Kidney epithelial cell (primary cell): Measurements from ENCODE around the gene TSC22D3. TPM values are rescaled to one million over a fixed set of nuclear protein-coding genes. Genes with fewer than 3 reads are reported as not detected.
A peak's percentile ranks its signal among the peaks of the same experiment; 100 is the strongest.
"Not testable (repeated sequence)": the region's sequence is repeated elsewhere in the genome, so short reads cannot be mapped to it uniquely, and the experiment has no call there.

Experiments used
- DNase-seq: peaks from one replicate; pipeline ENCODE4 v3.0.0-alpha.2; 2010; ENCODE audit warnings: low read depth
- H3K27me3 ChIP-seq: 2 replicates; pipeline ENCODE4 v1.6.0; 2011; ENCODE audit warnings: low read length; ENCODE audit not compliant: control insufficient read depth, insufficient read depth
- H3K36me3 ChIP-seq: 2 replicates; pipeline ENCODE4 v1.5.1; 2011; ENCODE audit warnings: low read length; ENCODE audit not compliant: control insufficient read depth, insufficient read depth
- H3K4me3 ChIP-seq: 2 replicates; pipeline ENCODE4 v1.5.1; 2011; ENCODE audit warnings: low read depth, mild to moderate bottlenecking, control low read depth, low read length
- total RNA-seq: library from RNA; depleted of rRNA; stranded (reverse); fragments of >200 nt; gene quantifications from 2 replicates; pipeline ENCODE4 v1.2.3, GENCODE V29; 2015
- TF ChIP-seq, protein P1 (sequence below): IDR thresholded peaks from 2 replicates; pipeline ENCODE4 v1.5.1; 2011; ENCODE audit warnings: mild to moderate bottlenecking, moderate library complexity, low read length, control low read depth, inconsistent platforms; ENCODE audit not compliant: insufficient read depth, poor library complexity, severe bottlenecking

TSC22D3 gene
- total RNA-seq, 1 donor from 2014 or later, result 69.0 TPM

DNA sequence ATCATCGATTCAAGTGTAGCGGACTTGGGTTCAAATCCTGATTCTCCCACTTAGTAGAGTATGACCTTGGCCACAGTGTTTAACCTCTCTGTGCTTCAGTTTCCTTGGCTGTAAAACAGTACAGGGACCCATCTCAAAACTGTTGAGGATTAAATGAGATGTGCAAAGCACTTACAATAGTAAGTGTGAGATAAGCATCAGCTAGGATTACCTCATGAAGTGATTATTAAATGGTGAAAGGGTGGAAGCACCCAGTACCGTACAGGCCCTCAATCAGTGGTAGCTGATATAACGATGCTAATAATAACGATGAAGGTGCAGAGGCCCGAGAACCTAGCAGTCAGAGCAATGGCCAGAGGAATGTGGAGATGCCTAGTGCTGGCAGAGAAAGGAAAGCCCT is 102.2 kb downstream of the TSC22D3 start:
- no peaks in the 10 kb centered on the region for H3K27me3 ChIP-seq
- no peak for DNase-seq
- no peaks in the 10 kb centered on the region for H3K36me3 ChIP-seq
- TF ChIP-seq, protein P1, sequence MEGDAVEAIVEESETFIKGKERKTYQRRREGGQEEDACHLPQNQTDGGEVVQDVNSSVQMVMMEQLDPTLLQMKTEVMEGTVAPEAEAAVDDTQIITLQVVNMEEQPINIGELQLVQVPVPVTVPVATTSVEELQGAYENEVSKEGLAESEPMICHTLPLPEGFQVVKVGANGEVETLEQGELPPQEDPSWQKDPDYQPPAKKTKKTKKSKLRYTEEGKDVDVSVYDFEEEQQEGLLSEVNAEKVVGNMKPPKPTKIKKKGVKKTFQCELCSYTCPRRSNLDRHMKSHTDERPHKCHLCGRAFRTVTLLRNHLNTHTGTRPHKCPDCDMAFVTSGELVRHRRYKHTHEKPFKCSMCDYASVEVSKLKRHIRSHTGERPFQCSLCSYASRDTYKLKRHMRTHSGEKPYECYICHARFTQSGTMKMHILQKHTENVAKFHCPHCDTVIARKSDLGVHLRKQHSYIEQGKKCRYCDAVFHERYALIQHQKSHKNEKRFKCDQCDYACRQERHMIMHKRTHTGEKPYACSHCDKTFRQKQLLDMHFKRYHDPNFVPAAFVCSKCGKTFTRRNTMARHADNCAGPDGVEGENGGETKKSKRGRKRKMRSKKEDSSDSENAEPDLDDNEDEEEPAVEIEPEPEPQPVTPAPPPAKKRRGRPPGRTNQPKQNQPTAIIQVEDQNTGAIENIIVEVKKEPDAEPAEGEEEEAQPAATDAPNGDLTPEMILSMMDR, result no peak
- no peak overlapping the region for H3K4me3 ChIP-seq

- H3K27me3 ChIP-seq, result no peaks in the 10 kb centered on the region
- TF ChIP-seq, protein P1, result peak; percentile 61
- H3K36me3 ChIP-seq, result no peaks in the 10 kb centered on the region
- no peak for DNase-seq
- H3K4me3 ChIP-seq, result no peak overlapping the region
Measured at GRCh38 chrX:107672955-107673378, 102.6 kb downstream of the TSC22D3 start.

DNA sequence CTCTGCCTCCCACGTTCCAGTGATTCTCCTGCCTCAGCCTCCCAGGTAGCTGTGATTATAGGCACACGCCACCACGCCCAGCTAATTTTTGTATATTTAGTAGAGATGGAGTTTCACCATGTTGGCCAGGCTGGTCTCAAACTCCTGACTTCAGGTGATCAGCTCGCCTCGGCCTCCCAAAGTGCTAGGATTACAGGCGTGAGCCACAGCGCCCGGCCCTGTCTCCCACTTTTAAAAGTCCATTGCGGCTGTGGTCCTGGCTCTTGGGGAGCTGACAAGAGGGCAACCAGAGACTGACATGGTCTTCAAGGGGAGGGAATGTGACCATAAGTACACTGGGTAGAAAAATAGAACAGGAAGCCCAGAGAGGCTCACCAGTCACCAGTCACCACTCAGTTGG is 104.3 kb downstream of the TSC22D3 start:
- DNase-seq, H3K27me3 ChIP-seq, H3K36me3 ChIP-seq, H3K4me3 ChIP-seq: not testable (repeated sequence)

- peaks cover 2% of the 10 kb centered on the region for H3K27me3 ChIP-seq
- DNase-seq, result no peak
- no peaks in the 10 kb centered on the region for H3K36me3 ChIP-seq
- H3K4me3 ChIP-seq, result no peak overlapping the region
- TF ChIP-seq, protein P1, result no peak
Measured at GRCh38 chrX:107669885-107670628, 105.5 kb downstream of the TSC22D3 start.

- TF ChIP-seq, protein P1, result no peak
- Histone ChIP-seq H3K36me3 (no peaks in the 10 kb centered on the region), H3K27me3 (peaks cover 2% of the 10 kb centered on the region), H3K4me3 (no peak overlapping the region)
- no peak for DNase-seq
Measured at GRCh38 chrX:107669261-107669660, 106.3 kb downstream of the TSC22D3 start.

DNA sequence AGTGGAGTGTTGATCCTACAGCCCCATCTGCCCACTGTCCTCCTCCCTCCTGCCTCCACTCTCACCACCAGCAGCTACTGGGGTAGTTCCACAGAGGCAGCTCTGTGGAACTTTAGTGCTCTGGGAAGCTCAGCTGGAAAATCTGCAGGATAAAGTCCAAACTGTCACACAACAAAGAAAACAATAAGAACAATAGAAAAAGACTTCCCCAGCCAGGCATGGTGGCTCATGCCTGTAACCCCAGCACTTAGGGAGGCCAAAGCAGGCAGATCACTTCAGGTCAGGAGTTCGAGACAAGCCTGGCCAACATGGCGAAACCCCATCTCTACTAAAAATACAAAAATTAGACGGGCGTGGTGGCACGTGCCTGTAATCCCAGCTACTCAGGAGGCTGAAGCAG is 106.9 kb downstream of the TSC22D3 start:
- H3K36me3 ChIP-seq, DNase-seq, H3K27me3 ChIP-seq, H3K4me3 ChIP-seq: not testable (repeated sequence)

- no peak for DNase-seq
- H3K36me3 ChIP-seq, result no peaks in the 10 kb centered on the region
- H3K4me3 ChIP-seq, result no peak overlapping the region
- H3K27me3 ChIP-seq, result peaks cover 2% of the 10 kb centered on the region
- TF ChIP-seq, protein P1, result no peak
Measured at GRCh38 chrX:107667426-107667825, 108.2 kb downstream of the TSC22D3 start.
